Activated naive CD8-positive, alpha-beta T cell treated with anti-CD3 and anti-CD28 coated beads, Interleukin-2, amount 10 ng/mL, durations not matched to agents 7 days and 5 days (primary cell): ENCODE data around the gene SYDE2. TPM values are rescaled to one million over a fixed set of nuclear protein-coding genes. Genes with fewer than 3 reads are reported as not detected.
"Not testable (repeated sequence)": the region's sequence is repeated elsewhere in the genome, so short reads cannot be mapped to it uniquely, and the experiment has no call there.

ENCODE experiments used
- ATAC-seq: fragments of 150-1000 bp; cut with Tn5 transposase; one replicate; pipeline ENCODE4 v1.10.0; 2021; ENCODE audit warnings: low read depth, moderate library complexity
- POLR2A ChIA-PET: fragments of 350-600 bp; sonication (Branson Sonifier 250); formaldehyde crosslinking; loops from one replicate; lab custom pipeline; 2021; ENCODE audit warnings: antibody characterized with exemption; lab: Charles Lee
- DNase-seq: peaks from one replicate; pipeline ENCODE4 v3.0.0; 2021
- H3K27ac Mint-ChIP-seq: one replicate; pipeline ENCODE4 v1.8.0; 2022; ENCODE audit warnings: mild to moderate bottlenecking, mixed read lengths
- H3K27me3 Mint-ChIP-seq: one replicate; pipeline ENCODE4 v1.8.0; 2022; ENCODE audit warnings: mild to moderate bottlenecking, moderate library complexity, mixed read lengths
- H3K36me3 Mint-ChIP-seq: one replicate; pipeline ENCODE4 v1.8.0; 2021; ENCODE audit warnings: mild to moderate bottlenecking, mixed read lengths
- H3K4me1 Mint-ChIP-seq: one replicate; pipeline ENCODE4 v1.8.0; 2021; ENCODE audit warnings: mixed read lengths
- H3K4me3 Mint-ChIP-seq: one replicate; pipeline ENCODE4 v1.8.0; 2022; ENCODE audit warnings: mild to moderate bottlenecking, moderate library complexity, mixed read lengths
- H3K9me3 Mint-ChIP-seq: one replicate; pipeline ENCODE4 v1.8.0; 2021; ENCODE audit warnings: mixed read lengths
- total RNA-seq, 2 experiments: library from RNA; stranded (reverse); gene quantifications; one replicate each; pipeline ENCODE4 v1.2.3, GENCODE V29; 2021

SYDE2 gene
- total RNA-seq, 2 experiments from 2014 or later, result 4.1 to 4.6 TPM

GRCh38 chr1:85201340-85202091 is 700 bp upstream of the SYDE2 start:
- Mint-ChIP-seq H3K27me3 (peaks cover 10% of the 10 kb centered on the region), H3K4me3 (peak overlapping the region; percentile 98), H3K27ac (peak overlapping the region; percentile 99), H3K36me3 (peaks cover 5% of the 10 kb centered on the region), H3K4me1 (peaks cover 23% of the 10 kb centered on the region), H3K9me3 (no peaks in the 10 kb centered on the region)
- POLR2A ChIA-PET, result interaction anchor here (1.1 to 2.5 kb wide), 2 partner anchors 75 to 93 kb away, joined by 3 to 9 read pairs; partner anchors contain the start of gene BCL10
- ATAC-seq, result peak; percentile 66
- DNase-seq, result peak; percentile 72

GRCh38 chr1:85199667-85200462 is 951 bp downstream of the SYDE2 start:
- Mint-ChIP-seq H3K4me1 (peaks cover 25% of the 10 kb centered on the region), H3K36me3 (peaks cover 5% of the 10 kb centered on the region), H3K9me3 (no peaks in the 10 kb centered on the region), H3K27ac (peak overlapping the region; percentile 69), H3K4me3 (peak overlapping the region; percentile 88), H3K27me3 (peaks cover 10% of the 10 kb centered on the region)
- DNase-seq (no peak), ATAC-seq (no peak)
- POLR2A ChIA-PET, result interaction anchor here (1.0 to 2.5 kb wide), 7 partner anchors 17 to 255 kb away, joined by 3 to 9 read pairs (median 3); partner anchors contain the start of genes BCL10 and C1orf52

GRCh38 chr1:85198864-85199263 is 2.0 kb downstream of the SYDE2 start:
- POLR2A ChIA-PET, result no interaction called here
- ATAC-seq, result no peak
- no peak overlapping the region for H3K27ac Mint-ChIP-seq
- H3K4me3 Mint-ChIP-seq, result no peak overlapping the region
- H3K4me1 Mint-ChIP-seq, result peaks cover 25% of the 10 kb centered on the region
- no peaks in the 10 kb centered on the region for H3K9me3 Mint-ChIP-seq
- no peak for DNase-seq
- peaks cover 5% of the 10 kb centered on the region for H3K36me3 Mint-ChIP-seq
- peaks cover 10% of the 10 kb centered on the region for H3K27me3 Mint-ChIP-seq

DNA sequence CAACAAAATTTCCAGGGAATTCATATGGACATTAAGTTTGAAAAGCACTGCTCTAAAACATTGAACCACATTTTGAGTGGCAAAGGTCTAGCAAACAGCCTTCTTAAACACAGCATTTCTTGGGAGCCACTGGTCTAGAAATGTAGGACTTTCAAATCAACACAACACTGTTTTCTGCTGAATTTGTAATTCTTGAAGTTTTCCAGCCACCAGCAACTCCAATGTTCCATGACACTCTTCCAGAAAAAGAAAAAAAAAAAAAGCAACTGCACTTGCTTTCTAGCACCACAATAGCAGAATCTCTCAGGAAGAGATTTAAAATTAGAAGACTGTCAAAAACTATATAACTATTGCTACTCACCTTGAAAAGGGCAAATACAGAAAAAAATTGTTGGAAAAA is 4.5 kb downstream of the SYDE2 start:
- Mint-ChIP-seq H3K4me1 (peaks cover 17% of the 10 kb centered on the region), H3K36me3 (peaks cover 3% of the 10 kb centered on the region), H3K27ac (no peak overlapping the region), H3K9me3 (no peaks in the 10 kb centered on the region), H3K4me3 (no peak overlapping the region), H3K27me3 (peaks cover 8% of the 10 kb centered on the region)
- DNase-seq (no peak), ATAC-seq (no peak)
- POLR2A ChIA-PET, result no interaction called here

- POLR2A ChIA-PET, result no interaction called here
- no peak for ATAC-seq
- no peak overlapping the region for H3K4me3 Mint-ChIP-seq
- no peaks in the 10 kb centered on the region for H3K9me3 Mint-ChIP-seq
- H3K36me3 Mint-ChIP-seq, result peaks cover 3% of the 10 kb centered on the region
- DNase-seq, result no peak
- H3K27ac Mint-ChIP-seq, result no peak overlapping the region
- peaks cover 8% of the 10 kb centered on the region for H3K27me3 Mint-ChIP-seq
- H3K4me1 Mint-ChIP-seq, result peaks cover 17% of the 10 kb centered on the region
Measured at GRCh38 chr1:85195703-85196102, 5.1 kb downstream of the SYDE2 start.

DNA sequence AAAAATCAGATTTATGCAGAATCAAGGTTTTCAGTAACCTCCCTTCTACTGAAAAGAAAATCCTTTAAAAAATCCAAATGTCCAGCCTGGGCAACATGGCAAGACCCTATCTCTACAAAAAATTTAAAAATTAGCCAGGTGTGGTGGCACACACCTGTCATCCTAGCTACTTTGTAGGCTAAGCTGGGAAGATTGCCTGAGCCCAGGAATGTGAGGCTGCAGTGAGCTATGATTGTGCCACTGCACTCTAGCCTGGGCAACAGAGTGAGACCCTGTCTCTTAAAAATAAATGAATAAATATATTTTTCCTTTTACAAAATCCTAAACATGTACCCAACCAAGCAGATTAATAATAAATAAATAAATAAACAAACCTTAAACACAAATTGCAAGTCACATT is 8.7 kb downstream of the SYDE2 start:
- POLR2A ChIA-PET, DNase-seq, H3K27ac Mint-ChIP-seq, H3K27me3 Mint-ChIP-seq, H3K9me3 Mint-ChIP-seq, H3K4me3 Mint-ChIP-seq, ATAC-seq, H3K4me1 Mint-ChIP-seq: not testable (repeated sequence)
- peaks cover 13% of the 10 kb centered on the region for H3K36me3 Mint-ChIP-seq

GRCh38 chr1:85189120-85189519 is 11.7 kb downstream of the SYDE2 start:
- H3K9me3 Mint-ChIP-seq, result no peaks in the 10 kb centered on the region
- H3K27ac Mint-ChIP-seq, result no peak overlapping the region
- peaks cover 15% of the 10 kb centered on the region for H3K36me3 Mint-ChIP-seq
- H3K4me1 Mint-ChIP-seq, result peaks cover 2% of the 10 kb centered on the region
- ATAC-seq (no peak), DNase-seq (no peak)
- no peaks in the 10 kb centered on the region for H3K27me3 Mint-ChIP-seq
- H3K4me3 Mint-ChIP-seq, result no peak overlapping the region
- POLR2A ChIA-PET, result no interaction called here

DNA sequence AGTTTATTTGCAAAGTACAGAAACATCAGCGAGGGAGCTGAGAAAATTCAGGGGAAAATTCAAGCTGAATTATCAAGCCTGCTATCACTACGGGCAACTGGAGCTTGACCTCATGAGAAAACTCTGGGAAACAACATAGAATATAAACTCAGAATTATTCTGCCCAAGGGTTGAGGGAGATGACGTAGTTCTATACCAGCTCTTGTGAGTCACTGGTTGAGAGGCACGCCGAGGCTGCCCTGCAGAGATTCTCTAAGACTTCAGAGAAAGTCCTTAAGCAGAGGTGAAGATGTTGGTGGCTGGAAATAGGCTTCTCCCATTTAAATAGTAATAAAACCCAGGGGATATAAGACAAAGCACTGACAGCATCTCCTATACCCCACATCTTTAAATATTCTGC is 12.3 kb downstream of the SYDE2 start:
- no peak for ATAC-seq
- peaks cover 15% of the 10 kb centered on the region for H3K36me3 Mint-ChIP-seq
- POLR2A ChIA-PET, result no interaction called here
- H3K4me1 Mint-ChIP-seq, result peaks cover 2% of the 10 kb centered on the region
- H3K4me3 Mint-ChIP-seq, result no peak overlapping the region
- no peaks in the 10 kb centered on the region for H3K9me3 Mint-ChIP-seq
- no peak for DNase-seq
- no peaks in the 10 kb centered on the region for H3K27me3 Mint-ChIP-seq
- no peak overlapping the region for H3K27ac Mint-ChIP-seq

DNA sequence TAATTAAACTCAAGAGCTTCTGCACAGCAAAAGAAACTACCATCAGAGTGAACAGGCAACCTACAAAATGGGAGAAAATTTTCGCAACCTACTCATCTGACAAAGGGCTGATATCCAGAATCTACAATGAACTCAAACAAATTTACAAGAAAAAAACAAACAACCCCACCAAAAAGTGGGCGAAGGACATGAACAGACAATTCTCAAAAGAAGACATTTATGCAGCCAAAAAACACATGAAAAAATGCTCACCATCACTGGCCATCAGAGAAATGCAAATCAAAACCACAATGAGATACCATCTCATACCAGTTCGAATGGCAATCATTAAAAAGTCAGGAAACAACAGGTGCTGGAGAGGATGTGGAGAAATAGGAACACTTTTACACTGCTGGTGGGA is 13.8 kb downstream of the SYDE2 start:
- POLR2A ChIA-PET, H3K4me1 Mint-ChIP-seq, H3K9me3 Mint-ChIP-seq, DNase-seq, ATAC-seq, H3K27ac Mint-ChIP-seq, H3K4me3 Mint-ChIP-seq, H3K27me3 Mint-ChIP-seq: not testable (repeated sequence)
- peaks cover 16% of the 10 kb centered on the region for H3K36me3 Mint-ChIP-seq

- no peaks in the 10 kb centered on the region for H3K9me3 Mint-ChIP-seq
- no peak overlapping the region for H3K27ac Mint-ChIP-seq
- ATAC-seq, result no peak
- H3K4me1 Mint-ChIP-seq, result peaks cover 9% of the 10 kb centered on the region
- no peaks in the 10 kb centered on the region for H3K27me3 Mint-ChIP-seq
- POLR2A ChIA-PET, result interaction anchor here (0.5 kb wide), 1 partner anchor 72 kb away, joined by 3 read pairs; no protein-coding TSS in a partner anchor
- no peak overlapping the region for H3K4me3 Mint-ChIP-seq
- DNase-seq, result no peak
- peaks cover 14% of the 10 kb centered on the region for H3K36me3 Mint-ChIP-seq
Measured at GRCh38 chr1:85184245-85184644, 16.6 kb downstream of the SYDE2 start.

DNA sequence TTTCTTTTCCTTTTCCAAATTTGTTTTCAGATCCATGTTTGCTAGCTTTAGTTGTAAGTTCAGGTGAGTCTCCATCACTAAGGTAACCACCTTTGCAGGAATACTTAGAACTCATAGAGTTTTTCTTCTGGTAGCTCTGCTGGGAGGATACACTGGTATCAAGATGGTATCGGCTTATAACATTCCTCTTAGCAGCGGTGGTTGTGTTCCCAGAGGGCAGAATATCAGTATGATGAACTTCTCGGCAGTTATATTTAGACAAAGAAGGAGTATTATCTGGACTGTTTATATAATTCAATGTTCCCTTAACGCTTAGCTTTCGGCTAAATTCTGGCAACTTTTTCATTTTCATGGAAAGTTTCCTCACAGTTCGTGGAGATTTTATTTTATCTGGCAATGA is 18.1 kb downstream of the SYDE2 start:
- Mint-ChIP-seq H3K36me3 (peaks cover 11% of the 10 kb centered on the region), H3K4me1 (peaks cover 12% of the 10 kb centered on the region), H3K9me3 (no peaks in the 10 kb centered on the region), H3K27ac (no peak overlapping the region), H3K27me3 (no peaks in the 10 kb centered on the region), H3K4me3 (no peak overlapping the region)
- POLR2A ChIA-PET, result interaction anchor here (1.5 kb wide), 1 partner anchor 18 kb away, joined by 3 read pairs; the partner anchor contains the start of gene SYDE2
- no peak for DNase-seq
- no peak for ATAC-seq

- Mint-ChIP-seq H3K4me1 (peaks cover 12% of the 10 kb centered on the region), H3K9me3 (no peaks in the 10 kb centered on the region), H3K36me3 (peaks cover 17% of the 10 kb centered on the region), H3K27ac (no peak overlapping the region), H3K4me3 (no peak overlapping the region), H3K27me3 (no peaks in the 10 kb centered on the region)
- no peak for DNase-seq
- POLR2A ChIA-PET, result interaction anchor here (1.0 kb wide), 1 partner anchor 17 kb away, joined by 3 read pairs; no protein-coding TSS in a partner anchor
- ATAC-seq, result no peak
Measured at GRCh38 chr1:85180869-85181268, 19.9 kb downstream of the SYDE2 start.

GRCh38 chr1:85179522-85179921 is 21.3 kb downstream of the SYDE2 start:
- POLR2A ChIA-PET, result no interaction called here
- peak; percentile 99 for ATAC-seq
- Mint-ChIP-seq H3K27ac (peak overlapping the region; percentile 80), H3K27me3 (no peaks in the 10 kb centered on the region), H3K4me3 (peak overlapping the region; percentile 64), H3K9me3 (no peaks in the 10 kb centered on the region), H3K4me1 (peaks cover 12% of the 10 kb centered on the region), H3K36me3 (peaks cover 17% of the 10 kb centered on the region)
- no peak for DNase-seq
